Glomerular visceral epithelial cell (primary cell): Measurements from ENCODE around the gene GRIA4.
"Not testable (repeated sequence)": the region's sequence is repeated elsewhere in the genome, so short reads cannot be mapped to it uniquely, and the experiment has no call there.

Source experiments
- DNase-seq: peaks from one replicate; pipeline ENCODE4 v3.0.0-alpha.2; 2016; ENCODE audit errors: extremely low spot score

GRIA4 gene

GRCh38 chr11:106001304-106002012, 391.6 kb downstream of the GRIA4 start:
- no peak for DNase-seq

GRCh38 chr11:106003094-106003493, 393.2 kb downstream of the GRIA4 start:
- not testable (repeated sequence) for DNase-seq

GRCh38 chr11:106011481-106011880, 401.6 kb downstream of the GRIA4 start:
- no peak for DNase-seq

- DNase-seq, result peak; percentile 61
These were observed 402.9 kb downstream of the GRIA4 start for GRCh38 chr11:106012744-106013143.

- DNase-seq, result no peak
These were observed 404.2 kb downstream of the GRIA4 start for GRCh38 chr11:106014035-106014434.

- no peak for DNase-seq
These were observed 404.7 kb downstream of the GRIA4 start for GRCh38 chr11:106014620-106015019.

GRCh38 chr11:106015066-106015465, 405.2 kb downstream of the GRIA4 start:
- no peak for DNase-seq

GRCh38 chr11:106017093-106017492, 407.2 kb downstream of the GRIA4 start:
- no peak for DNase-seq

- DNase-seq, result peak; percentile 4
These were observed 411.5 kb downstream of the GRIA4 start for GRCh38 chr11:106021181-106021966.

GRCh38 chr11:106021967-106022794, 412.3 kb downstream of the GRIA4 start, which contains the start of gene MSANTD4:
Gene MSANTD4, minus strand, starts transcription at chr11:106022240. Its CDS starts 11,323 bp downstream, at chr11:106010917.
- DNase-seq, result peak; percentile 98

- no peak for DNase-seq
These were observed 413.0 kb downstream of the GRIA4 start for GRCh38 chr11:106022795-106023275.

GRCh38 chr11:106030609-106031008, 420.7 kb downstream of the GRIA4 start:
- no peak for DNase-seq

GRCh38 chr11:106031202-106031810, 421.4 kb downstream of the GRIA4 start:
- DNase-seq, result no peak
